Rectal smooth muscle tissue (tissue), 1 donor: Measurements from ENCODE around the gene WDR55.

Experiments
- H3K27ac ChIP-seq: one replicate; pipeline ENCODE4 v1.7.0; 2013; ENCODE audit warnings: low read depth, low read length, inconsistent platforms
- H3K27me3 ChIP-seq: one replicate; pipeline ENCODE4 v1.7.0; 2013; ENCODE audit warnings: low read length; ENCODE audit not compliant: control insufficient read depth, insufficient read depth
- H3K36me3 ChIP-seq: one replicate; pipeline ENCODE4 v1.7.0; 2013; ENCODE audit warnings: low read length; ENCODE audit not compliant: control insufficient read depth, insufficient read depth
- H3K4me1 ChIP-seq: one replicate; pipeline ENCODE4 v1.7.0; 2013; ENCODE audit warnings: low read length; ENCODE audit not compliant: control insufficient read depth, insufficient read depth
- H3K4me3 ChIP-seq: one replicate; pipeline ENCODE4 v1.7.0; 2013; ENCODE audit warnings: low read length
- H3K9ac ChIP-seq: one replicate; pipeline ENCODE4 v1.7.0; 2013; ENCODE audit warnings: low read length

The WDR55 gene

DNA sequence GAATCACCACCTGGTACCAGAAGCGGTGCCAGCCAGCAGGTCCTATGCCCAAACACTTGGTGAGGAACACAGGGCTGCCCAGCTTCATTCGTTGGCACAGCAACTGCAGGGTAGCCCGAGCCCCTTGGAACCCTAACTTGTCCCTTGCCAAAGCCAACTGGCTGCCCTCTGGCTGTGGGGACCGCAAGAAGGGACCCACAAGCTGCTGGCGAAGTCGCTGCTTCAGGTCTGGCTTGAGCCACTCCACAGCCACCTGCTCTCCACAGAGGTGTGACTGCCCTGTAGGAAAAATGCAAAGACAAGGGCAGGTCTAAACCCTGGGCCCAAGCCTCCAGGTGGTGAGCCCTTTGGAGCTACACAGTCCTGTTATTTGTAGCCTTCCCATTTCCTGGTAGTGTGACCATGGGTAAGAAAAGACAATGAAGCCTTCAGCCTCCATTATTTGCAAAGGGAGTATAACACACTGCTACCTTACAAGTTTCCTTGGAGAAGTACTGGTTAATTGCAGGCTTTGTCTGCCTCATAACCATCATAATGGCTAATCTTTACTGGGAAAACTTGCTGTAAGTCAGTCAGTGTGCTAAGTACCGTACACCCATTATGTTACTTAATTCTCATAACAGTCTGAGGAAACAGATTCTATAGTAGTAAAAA lies 6.9 kb downstream of the WDR55 start:
- Histone ChIP-seq H3K36me3 (peaks cover 46% of the 10 kb centered on the region), H3K4me3 (no peak overlapping the region), H3K27ac (no peak overlapping the region), H3K9ac (no peak overlapping the region), H3K4me1 (no peaks in the 10 kb centered on the region), H3K27me3 (no peaks in the 10 kb centered on the region)

DNA sequence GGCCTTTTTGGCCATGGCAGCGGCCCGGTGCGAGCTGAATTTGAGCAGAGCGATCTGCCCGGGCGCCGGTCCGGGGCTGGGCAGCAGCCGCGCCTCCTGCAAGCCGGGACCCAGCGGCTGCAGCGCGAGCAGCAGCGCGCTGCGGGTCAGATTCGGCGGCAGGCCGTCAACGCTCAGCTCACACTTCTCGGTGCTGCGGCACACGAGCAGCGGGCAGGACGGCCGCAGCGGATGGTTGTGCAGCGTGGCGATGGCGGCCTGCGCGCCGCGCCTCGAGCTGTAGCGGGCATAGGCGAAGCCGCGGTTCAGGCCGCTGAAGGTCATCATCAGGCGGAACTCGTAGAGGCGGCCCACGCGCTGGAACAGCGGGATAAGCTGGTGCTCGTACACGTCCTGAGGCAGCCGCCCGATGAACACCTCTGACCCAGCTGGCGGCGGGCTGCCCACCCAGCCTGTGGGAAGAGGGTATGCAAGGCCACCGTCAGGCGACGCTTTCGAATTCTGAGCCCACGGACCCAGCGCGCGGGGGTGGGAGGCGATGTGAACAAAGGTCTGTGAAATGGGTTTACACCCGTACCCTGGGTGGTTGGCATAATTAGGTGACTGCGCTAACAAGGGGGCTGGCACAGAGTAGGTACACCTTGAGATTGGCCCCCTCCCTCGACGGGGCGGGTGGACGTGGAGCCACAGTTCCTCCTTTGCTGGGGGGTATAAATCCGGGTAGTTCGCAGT lies 7.9 kb downstream of the WDR55 start:
- H3K36me3 ChIP-seq = peaks cover 54% of the 10 kb centered on the region
- H3K27ac ChIP-seq = no peak overlapping the region
- H3K4me1 ChIP-seq = no peaks in the 10 kb centered on the region
- no peaks in the 10 kb centered on the region for H3K27me3 ChIP-seq
- H3K9ac ChIP-seq = no peak overlapping the region
- H3K4me3 ChIP-seq = peak overlapping the region; percentile 22

DNA sequence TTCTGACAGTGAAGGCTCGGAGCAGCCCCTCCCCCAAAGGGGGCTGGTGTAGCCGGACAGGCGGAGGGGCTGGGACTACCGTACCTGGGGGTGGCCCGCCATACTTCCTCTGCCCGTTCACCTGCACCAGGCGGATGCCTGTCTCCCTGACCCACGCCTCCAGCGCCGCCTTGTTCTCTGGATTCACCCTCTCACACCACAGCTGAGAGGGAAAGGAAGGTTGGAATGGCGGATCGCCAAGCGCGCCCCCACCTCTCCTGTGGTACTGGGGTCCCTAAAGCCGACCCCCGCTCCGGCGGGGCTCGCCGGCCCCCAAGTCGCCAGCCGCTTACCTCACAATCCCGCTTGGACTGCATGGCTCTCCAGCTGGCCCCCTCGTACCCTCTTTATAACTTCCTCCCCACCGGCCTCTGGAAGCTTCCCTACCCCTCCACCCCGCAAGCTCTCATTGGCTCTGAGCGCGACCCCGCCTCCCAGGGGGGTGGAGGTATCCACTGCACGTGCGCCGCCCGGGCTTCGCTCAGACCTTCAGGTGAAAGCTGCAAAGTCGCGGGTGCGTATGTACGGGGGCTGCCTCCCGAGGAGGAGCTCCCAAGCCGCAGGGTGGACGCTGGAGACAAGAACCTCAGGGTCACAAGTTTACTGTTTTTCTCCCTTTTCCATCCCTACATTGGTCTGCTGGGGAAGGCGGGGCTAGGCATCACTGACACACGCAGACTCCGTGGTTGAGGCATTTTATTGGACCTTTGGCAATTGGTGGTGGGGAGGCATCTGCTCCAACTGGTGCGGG lies 8.7 kb downstream of the WDR55 start, which contains the start of gene DND1:
Gene DND1, minus strand, starts transcription at position 390 of the 790 bp plus-strand sequence. Its CDS starts 34 bp downstream, at position 356.
- Histone ChIP-seq H3K4me3 (peak within 1 kb of the TSS; percentile 22), H3K4me1 (no peaks in the 10 kb centered on the region), H3K27ac (no peak within 1 kb of the TSS), H3K9ac (no peak within 1 kb of the TSS), H3K27me3 (no peaks in the 10 kb centered on the region), H3K36me3 (peaks cover 48% of the 10 kb centered on the region)

DNA sequence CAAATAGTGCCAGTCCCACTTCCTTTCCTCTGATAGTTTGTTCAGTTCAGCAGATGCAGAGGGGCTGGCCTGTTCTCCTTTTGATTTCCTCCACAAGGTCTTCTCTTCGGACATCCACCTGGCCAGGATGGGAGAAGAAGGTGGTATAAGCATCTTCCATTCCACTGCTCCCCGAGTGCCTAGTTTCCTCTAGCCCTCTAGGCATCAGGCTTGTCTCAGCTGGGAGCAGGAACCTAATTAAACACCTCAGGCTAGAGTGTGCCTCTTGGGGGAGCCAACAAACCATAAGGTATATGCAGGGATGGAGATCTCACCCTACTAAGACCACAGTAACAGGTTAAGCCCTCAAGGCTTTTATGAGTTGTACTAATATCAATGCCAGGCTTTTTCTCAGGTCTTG lies 9.5 kb downstream of the WDR55 start:
- H3K27ac ChIP-seq = no peak overlapping the region
- no peaks in the 10 kb centered on the region for H3K4me1 ChIP-seq
- H3K4me3 ChIP-seq = no peak overlapping the region
- H3K36me3 ChIP-seq = peaks cover 40% of the 10 kb centered on the region
- H3K27me3 ChIP-seq = no peaks in the 10 kb centered on the region
- no peak overlapping the region for H3K9ac ChIP-seq

- no peak overlapping the region for H3K4me3 ChIP-seq
- no peak overlapping the region for H3K27ac ChIP-seq
- no peak overlapping the region for H3K9ac ChIP-seq
- no peaks in the 10 kb centered on the region for H3K4me1 ChIP-seq
- peaks cover 36% of the 10 kb centered on the region for H3K36me3 ChIP-seq
- no peaks in the 10 kb centered on the region for H3K27me3 ChIP-seq
These were observed 9.9 kb downstream of the WDR55 start for GRCh38 chr5:140674629-140675028.

DNA sequence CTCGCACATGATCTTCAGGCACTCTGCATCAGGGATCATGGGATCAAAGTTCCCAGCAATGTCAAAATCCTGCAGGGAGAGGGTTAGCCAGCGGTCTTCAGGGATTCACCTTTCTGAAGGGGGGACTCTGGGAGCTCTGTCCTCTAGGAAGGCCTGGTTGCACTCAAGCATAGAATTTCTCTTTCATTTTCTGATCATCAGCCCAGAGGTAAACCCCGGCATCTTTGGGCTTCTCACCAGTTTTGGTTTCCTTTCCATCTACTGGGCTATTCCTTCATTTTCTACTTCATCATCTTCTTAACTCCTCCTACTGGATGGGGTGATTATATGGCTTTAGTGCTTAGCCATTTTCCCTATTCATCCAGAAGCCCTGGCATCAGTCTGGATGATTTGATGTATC lies 13.2 kb downstream of the WDR55 start:
- Histone ChIP-seq H3K36me3 (peaks cover 39% of the 10 kb centered on the region), H3K27me3 (no peaks in the 10 kb centered on the region), H3K27ac (no peak overlapping the region), H3K4me3 (no peak overlapping the region), H3K9ac (no peak overlapping the region), H3K4me1 (no peaks in the 10 kb centered on the region)

DNA sequence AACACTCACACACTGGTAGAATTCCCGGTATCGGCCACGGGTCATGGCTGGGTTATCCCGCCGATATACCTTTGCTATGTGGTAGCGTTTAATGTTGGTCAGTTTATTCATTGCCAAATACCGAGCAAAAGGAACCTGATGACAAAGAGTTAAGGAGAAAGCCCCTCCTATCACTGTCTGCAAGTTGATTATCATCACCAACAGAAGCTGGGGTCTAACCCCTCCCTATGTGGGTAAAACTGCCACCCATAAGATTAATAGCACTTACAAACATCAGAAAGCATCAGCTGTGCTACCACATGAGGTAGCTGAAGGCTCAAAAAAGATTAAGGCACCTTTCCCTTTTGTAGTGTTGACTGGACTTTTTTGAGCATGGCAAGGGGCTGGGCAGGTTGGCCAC lies 14.3 kb downstream of the WDR55 start:
- H3K27me3 ChIP-seq = no peaks in the 10 kb centered on the region
- H3K4me1 ChIP-seq = no peaks in the 10 kb centered on the region
- no peak overlapping the region for H3K27ac ChIP-seq
- no peak overlapping the region for H3K4me3 ChIP-seq
- no peak overlapping the region for H3K9ac ChIP-seq
- H3K36me3 ChIP-seq = peaks cover 40% of the 10 kb centered on the region

- Histone ChIP-seq H3K9ac (peak overlapping the region; percentile 93), H3K27ac (peak overlapping the region; percentile 80), H3K27me3 (no peaks in the 10 kb centered on the region), H3K4me3 (peak overlapping the region; percentile 98), H3K36me3 (peaks cover 7% of the 10 kb centered on the region), H3K4me1 (peaks cover 12% of the 10 kb centered on the region)
These were observed 25.8 kb downstream of the WDR55 start for GRCh38 chr5:140690376-140690932.

- Histone ChIP-seq H3K27me3 (no peaks in the 10 kb centered on the region), H3K4me1 (peaks cover 12% of the 10 kb centered on the region), H3K27ac (peak within 1 kb of the TSS; percentile 80), H3K36me3 (peaks cover 15% of the 10 kb centered on the region), H3K4me3 (peak within 1 kb of the TSS; percentile 98), H3K9ac (peak within 1 kb of the TSS; percentile 93)
These were observed 26.5 kb downstream of the WDR55 start, which contains the start of the genes HARS1 and HARS2 for GRCh38 chr5:140690941-140691924. Gene HARS1, minus strand, starts transcription at chr5:140691370. Its CDS starts 66 bp downstream, at chr5:140691304. Gene HARS2, plus strand, starts transcription at chr5:140691455. Its CDS starts 194 bp downstream, at chr5:140691649.

GRCh38 chr5:140694276-140694675 lies 29.6 kb downstream of the WDR55 start:
- peaks cover 35% of the 10 kb centered on the region for H3K36me3 ChIP-seq
- no peak overlapping the region for H3K9ac ChIP-seq
- H3K27ac ChIP-seq = no peak overlapping the region
- H3K4me3 ChIP-seq = no peak overlapping the region
- H3K27me3 ChIP-seq = no peaks in the 10 kb centered on the region
- H3K4me1 ChIP-seq = peaks cover 12% of the 10 kb centered on the region

DNA sequence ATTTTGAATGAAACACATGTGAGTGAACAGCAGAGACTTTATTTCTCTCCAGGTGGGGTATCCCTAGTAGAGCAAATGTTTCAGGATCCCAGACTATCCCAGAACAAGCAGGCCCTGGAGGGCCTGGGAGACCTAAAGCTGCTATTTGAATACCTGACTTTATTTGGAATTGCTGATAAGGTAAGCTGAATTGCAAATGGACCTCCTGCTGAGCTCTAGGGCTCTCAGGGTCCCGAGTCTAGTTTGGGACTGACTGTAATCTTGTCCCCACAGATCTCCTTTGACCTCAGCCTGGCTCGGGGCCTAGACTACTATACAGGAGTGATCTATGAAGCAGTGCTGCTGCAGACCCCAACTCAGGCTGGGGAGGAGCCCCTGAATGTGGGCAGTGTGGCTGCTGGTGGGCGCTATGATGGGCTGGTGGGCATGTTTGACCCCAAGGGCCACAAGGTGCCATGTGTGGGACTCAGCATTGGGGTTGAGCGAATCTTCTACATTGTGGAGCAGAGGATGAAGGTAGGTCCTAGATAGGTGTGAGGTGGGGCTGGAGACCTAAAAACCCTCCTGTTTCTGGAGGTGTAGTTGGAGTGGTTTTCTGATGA lies 32.3 kb downstream of the WDR55 start:
- peaks cover 16% of the 10 kb centered on the region for H3K4me1 ChIP-seq
- peaks cover 35% of the 10 kb centered on the region for H3K36me3 ChIP-seq
- H3K9ac ChIP-seq = no peak overlapping the region
- no peak overlapping the region for H3K4me3 ChIP-seq
- no peak overlapping the region for H3K27ac ChIP-seq
- H3K27me3 ChIP-seq = no peaks in the 10 kb centered on the region
